SK-N-MC (cell line): ENCODE measurements around the gene PNPLA5.

Experiments
- DNase-seq: peaks from one replicate; pipeline ENCODE4 v3.0.0-alpha.2; 2011; ENCODE audit warnings: low read depth, low spot score
- H3K27ac ChIP-seq: fragments of 200-600 bp; sonication (generic); 2 replicates; pipeline ENCODE4 v1.5.1; 2016; ENCODE audit warnings: mixed run types
- H3K36me3 ChIP-seq: fragments of 200-600 bp; sonication (generic); 2 replicates; pipeline ENCODE4 v1.6.1; 2017; ENCODE audit warnings: antibody characterized with exemption, low read length, mixed read lengths; ENCODE audit not compliant: insufficient read depth
- H3K4me3 ChIP-seq: fragments of 200-600 bp; sonication (generic); 2 replicates; pipeline ENCODE4 v1.5.1; 2016
- H3K9ac ChIP-seq: fragments of 200-600 bp; sonication (generic); 2 replicates; pipeline ENCODE4 v1.8.0; 2017; ENCODE audit warnings: mixed run types, mixed read lengths; ENCODE audit not compliant: insufficient read length
- H3K9me3 ChIP-seq: fragments of 200-600 bp; sonication (generic); 2 replicates; pipeline ENCODE4 v1.6.1; 2017; ENCODE audit warnings: low read depth, mild to moderate bottlenecking, antibody characterized with exemption, low read length, moderate library complexity, mixed read lengths
- EZH2 ChIP-seq: fragments of 200-600 bp; sonication (generic); IDR thresholded peaks from one replicate; pipeline ENCODE4 v1.6.1; 2017; ENCODE audit warnings: antibody characterized with exemption
- FOXP2 ChIP-seq: optimal IDR thresholded peaks from 2 replicates; pipeline ENCODE3; 2011; ENCODE audit warnings: mild to moderate bottlenecking, moderate library complexity; ENCODE audit not compliant: insufficient read depth; ENCODE audit errors: extremely low read length, control extremely low read depth
- POLR2AphosphoS5 ChIP-seq: IDR thresholded peaks from 2 replicates; pipeline ENCODE4 v1.6.1; 2012; ENCODE audit warnings: mild to moderate bottlenecking, low read depth, low read length, borderline replicate concordance

Gene PNPLA5, protein sequence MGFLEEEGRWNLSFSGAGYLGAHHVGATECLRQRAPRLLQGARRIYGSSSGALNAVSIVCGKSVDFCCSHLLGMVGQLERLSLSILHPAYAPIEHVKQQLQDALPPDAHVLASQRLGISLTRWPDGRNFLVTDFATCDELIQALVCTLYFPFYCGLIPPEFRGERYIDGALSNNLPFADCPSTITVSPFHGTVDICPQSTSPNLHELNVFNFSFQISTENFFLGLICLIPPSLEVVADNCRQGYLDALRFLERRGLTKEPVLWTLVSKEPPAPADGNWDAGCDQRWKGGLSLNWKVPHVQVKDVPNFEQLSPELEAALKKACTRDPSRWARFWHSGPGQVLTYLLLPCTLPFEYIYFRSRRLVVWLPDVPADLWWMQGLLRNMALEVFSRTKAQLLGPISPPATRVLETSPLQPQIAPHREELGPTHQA

DNA sequence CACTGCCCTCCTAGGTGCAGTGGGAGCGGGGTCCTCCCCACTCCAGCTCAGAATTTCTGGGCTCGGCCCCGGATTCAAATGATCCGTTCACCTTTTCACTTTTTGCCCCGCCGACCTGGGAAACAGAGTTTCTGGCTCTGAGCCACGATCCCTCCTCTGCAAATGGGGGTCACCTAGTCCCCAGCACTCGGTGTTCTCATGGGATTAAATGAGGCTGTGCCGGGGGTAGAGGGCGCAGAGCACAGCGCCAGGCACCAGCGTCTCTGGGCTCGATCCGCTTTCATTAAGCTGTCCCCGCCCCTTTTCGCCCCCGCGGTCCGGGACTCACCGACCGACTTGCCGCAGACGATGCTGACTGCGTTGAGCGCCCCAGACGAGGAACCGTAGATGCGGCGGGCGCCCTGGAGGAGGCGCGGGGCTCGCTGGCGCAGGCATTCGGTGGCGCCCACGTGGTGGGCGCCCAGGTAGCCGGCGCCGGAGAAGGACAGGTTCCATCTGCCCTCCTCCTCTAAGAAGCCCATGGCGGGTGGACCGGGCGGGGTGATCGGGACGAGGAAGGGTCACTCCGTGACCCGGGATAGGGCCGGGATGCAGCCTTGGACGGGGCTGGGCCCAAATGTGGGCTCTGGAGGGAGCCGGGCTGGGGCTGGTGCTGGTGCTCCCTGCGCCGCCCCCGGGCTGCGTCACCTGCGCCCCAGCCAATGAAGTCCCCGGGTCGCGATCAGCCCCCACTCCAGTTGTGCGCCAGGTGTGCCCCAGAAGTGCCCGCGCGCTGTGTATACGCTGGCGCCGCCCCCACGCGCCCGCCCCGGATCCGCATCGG is at the start of gene PNPLA5:
Gene PNPLA5 (minus strand): TSS at position 654 of the 823 bp plus-strand sequence. CDS start 133 bp downstream, at position 521.
- TF ChIP-seq EZH2: no peak
- no peak for TF ChIP-seq POLR2AphosphoS5
- no peak for TF ChIP-seq FOXP2
- DNase-seq: no peak
- no peak within 1 kb of the TSS for H3K4me3 ChIP-seq
- no peak within 1 kb of the TSS for H3K9ac ChIP-seq
- H3K9me3 ChIP-seq: no peaks in the 10 kb centered on the region
- H3K36me3 ChIP-seq: no peaks in the 10 kb centered on the region
- H3K27ac ChIP-seq: no peak within 1 kb of the TSS

GRCh38 chr22:43941449-43941848 is 49.6 kb upstream of the PNPLA5 start:
- Histone ChIP-seq H3K9me3 (no peaks in the 10 kb centered on the region), H3K27ac (no peak overlapping the region), H3K9ac (no peak overlapping the region), H3K4me3 (no peak overlapping the region), H3K36me3 (no peaks in the 10 kb centered on the region)
- TF ChIP-seq FOXP2: no peak
- TF ChIP-seq POLR2AphosphoS5: no peak
- no peak for TF ChIP-seq EZH2
- no peak for DNase-seq

GRCh38 chr22:43931771-43932170 is 40.0 kb upstream of the PNPLA5 start:
- Histone ChIP-seq H3K27ac (no peak overlapping the region), H3K36me3 (no peaks in the 10 kb centered on the region), H3K9me3 (no peaks in the 10 kb centered on the region), H3K9ac (no peak overlapping the region), H3K4me3 (no peak overlapping the region)
- DNase-seq: no peak
- TF ChIP-seq POLR2AphosphoS5: no peak
- no peak for TF ChIP-seq EZH2
- no peak for TF ChIP-seq FOXP2

- no peak for TF ChIP-seq POLR2AphosphoS5
- no peak for TF ChIP-seq EZH2
- TF ChIP-seq FOXP2: no peak
- Histone ChIP-seq H3K4me3 (no peak overlapping the region), H3K9me3 (no peaks in the 10 kb centered on the region), H3K36me3 (no peaks in the 10 kb centered on the region), H3K9ac (no peak overlapping the region), H3K27ac (no peak overlapping the region)
- DNase-seq: no peak
These were observed 37.1 kb upstream of the PNPLA5 start for GRCh38 chr22:43928908-43929307.

- Histone ChIP-seq H3K9me3 (no peaks in the 10 kb centered on the region), H3K36me3 (no peaks in the 10 kb centered on the region), H3K4me3 (no peak overlapping the region), H3K27ac (no peak overlapping the region), H3K9ac (no peak overlapping the region)
- TF ChIP-seq POLR2AphosphoS5 (no peak), EZH2 (no peak), FOXP2 (no peak)
- DNase-seq: no peak
These were observed 36.7 kb upstream of the PNPLA5 start for GRCh38 chr22:43928468-43928867.

GRCh38 chr22:43926349-43926710 is 34.5 kb upstream of the PNPLA5 start:
- TF ChIP-seq POLR2AphosphoS5: no peak
- TF ChIP-seq FOXP2: no peak
- TF ChIP-seq EZH2: no peak
- H3K36me3 ChIP-seq: no peaks in the 10 kb centered on the region
- no peak for DNase-seq
- H3K9me3 ChIP-seq: no peaks in the 10 kb centered on the region
- H3K4me3 ChIP-seq: no peak overlapping the region
- H3K9ac ChIP-seq: no peak overlapping the region
- no peak overlapping the region for H3K27ac ChIP-seq

GRCh38 chr22:43925433-43926348 is 33.9 kb upstream of the PNPLA5 start:
- Histone ChIP-seq H3K27ac (no peak overlapping the region), H3K36me3 (no peaks in the 10 kb centered on the region), H3K9me3 (no peaks in the 10 kb centered on the region), H3K4me3 (no peak overlapping the region), H3K9ac (no peak overlapping the region)
- DNase-seq: no peak
- no peak for TF ChIP-seq FOXP2
- no peak for TF ChIP-seq EZH2
- TF ChIP-seq POLR2AphosphoS5: no peak

GRCh38 chr22:43924877-43925276 is 33.1 kb upstream of the PNPLA5 start:
- no peak for DNase-seq
- H3K9me3 ChIP-seq: no peaks in the 10 kb centered on the region

More at GRCh38 chr22:43924877-43925276, 33.1 kb upstream of the PNPLA5 start:
- Histone ChIP-seq H3K4me3 (no peak overlapping the region), H3K36me3 (no peaks in the 10 kb centered on the region), H3K9ac (no peak overlapping the region), H3K27ac (no peak overlapping the region)
- TF ChIP-seq POLR2AphosphoS5 (no peak), EZH2 (no peak), FOXP2 (no peak)
